ENCODE results near the gene FCHO1. TPM values are rescaled to one million over a fixed set of nuclear protein-coding genes. Genes with fewer than 3 reads are reported as not detected.

The FCHO1 gene
- polyA plus RNA-seq, 1 donor (not counting 4 experiments of a cell fraction or from before 2014, with no cell fraction given): 0.14 TPM

GRCh38 chr19:17766543-17767131, 15.4 kb downstream of the FCHO1 start:
- DNase-seq (ENCODE audit: low read depth, low spot score): no peak
- Histone ChIP-seq H3K4me1 (ENCODE audit: control insufficient read depth, extremely low read depth, insufficient read depth, low read length) (peaks cover 3% of the 10 kb centered on the region), H4K20me1 (ENCODE audit: control insufficient read depth, extremely low read depth, insufficient read depth, low read length) (no peaks in the 10 kb centered on the region), H3K27me3 (ENCODE audit: control insufficient read depth, extremely low read depth, insufficient read depth, low read length) (no peaks in the 10 kb centered on the region), H3K9me1 (ENCODE audit: control insufficient read depth, extremely low read depth, insufficient read depth, low read length) (no peaks in the 10 kb centered on the region), H3K36me3 (ENCODE audit: control insufficient read depth in 2 of 2, extremely low read depth in 1 of 2, insufficient read depth in 2 of 2, low read length in 2 of 2) (no peaks in the 10 kb centered on the region), H3K4me2 (ENCODE audit: control insufficient read depth, extremely low read depth, insufficient read depth, low read depth, low read length) (peak overlapping the region; percentile 63), H3K79me2 (ENCODE audit: control insufficient read depth, insufficient read depth, low read length) (no peaks in the 10 kb centered on the region), H2AFZ (ENCODE audit: control insufficient read depth, low read length) (peak overlapping the region; percentile 46), H3K9me3 (ENCODE audit: control insufficient read depth, low read depth, low read length) (no peaks in the 10 kb centered on the region), H3K4me3 (ENCODE audit: control insufficient read depth in 2 of 3, extremely low read depth in 1 of 3, insufficient read depth in 2 of 3, low read depth in 1 of 3, low read length in 3 of 3) (peak overlapping the region; percentile 12 to 22 (median 20)), H3K9ac (ENCODE audit: control insufficient read depth, extremely low read depth, insufficient read depth, low read length) (no peak overlapping the region), H3K27ac (ENCODE audit: control insufficient read depth, insufficient read depth, low read length) (no peak overlapping the region)
- TF ChIP-seq CTCF (optimal IDR thresholded peaks at IDR 0.05 in 1 of 3, IDR thresholded peaks at IDR 0.05 in 1 of 3, conservative IDR thresholded peaks at IDR 0.05 in 1 of 3; ENCODE audit: extremely low read depth in 1 of 3, insufficient read depth in 2 of 3, low read length in 3 of 3) (peak; percentile 92 to 97 (median 95)), EZH2 (IDR thresholded peaks at IDR 0.05; ENCODE audit: low read length) (no peak)
- dilution Hi-C loops (cut with MboI; ENCODE audit: extremely low pct_ligation_motif_present, low sequenced_read_pairs): no loop called here
- peak; percentile 93 for FAIRE-seq

DNA sequence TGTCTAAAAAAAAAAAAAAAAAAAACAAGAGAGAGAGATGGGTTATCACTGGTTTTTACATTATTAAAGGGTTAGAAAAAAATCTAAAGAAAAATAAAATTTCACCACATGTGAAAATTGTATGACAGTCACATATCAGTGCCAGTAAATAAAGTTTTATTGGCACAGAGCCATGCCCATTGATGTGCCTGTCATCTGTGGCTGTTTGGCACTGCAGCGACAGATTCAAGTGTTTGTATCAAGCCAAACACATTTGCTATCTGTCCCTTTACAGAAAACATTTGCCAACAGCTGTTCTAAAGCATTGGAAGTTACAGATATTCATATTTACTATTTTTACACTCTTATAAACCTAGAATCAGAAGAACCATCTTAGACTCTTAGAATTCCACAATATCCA, 16.3 kb downstream of the FCHO1 start:
- Histone ChIP-seq H3K27ac (ENCODE audit: control insufficient read depth, insufficient read depth, low read length) (no peak overlapping the region), H3K4me1 (ENCODE audit: control insufficient read depth, extremely low read depth, insufficient read depth, low read length) (peaks cover 3% of the 10 kb centered on the region), H3K9me1 (ENCODE audit: control insufficient read depth, extremely low read depth, insufficient read depth, low read length) (no peaks in the 10 kb centered on the region), H3K4me3 (ENCODE audit: control insufficient read depth in 2 of 3, extremely low read depth in 1 of 3, insufficient read depth in 2 of 3, low read depth in 1 of 3, low read length in 3 of 3) (no peak overlapping the region), H2AFZ (ENCODE audit: control insufficient read depth, low read length) (no peak overlapping the region), H3K36me3 (ENCODE audit: control insufficient read depth in 2 of 2, extremely low read depth in 1 of 2, insufficient read depth in 2 of 2, low read length in 2 of 2) (no peaks in the 10 kb centered on the region), H3K9me3 (ENCODE audit: control insufficient read depth, low read depth, low read length) (no peaks in the 10 kb centered on the region), H3K4me2 (ENCODE audit: control insufficient read depth, extremely low read depth, insufficient read depth, low read depth, low read length) (no peak overlapping the region), H4K20me1 (ENCODE audit: control insufficient read depth, extremely low read depth, insufficient read depth, low read length) (no peaks in the 10 kb centered on the region), H3K27me3 (ENCODE audit: control insufficient read depth, extremely low read depth, insufficient read depth, low read length) (no peaks in the 10 kb centered on the region), H3K79me2 (ENCODE audit: control insufficient read depth, insufficient read depth, low read length) (no peaks in the 10 kb centered on the region), H3K9ac (ENCODE audit: control insufficient read depth, extremely low read depth, insufficient read depth, low read length) (no peak overlapping the region)
- dilution Hi-C loops (cut with MboI; ENCODE audit: extremely low pct_ligation_motif_present, low sequenced_read_pairs): no loop called here
- FAIRE-seq (no peak), DNase-seq (ENCODE audit: low read depth, low spot score) (no peak)
- TF ChIP-seq EZH2 (IDR thresholded peaks at IDR 0.05; ENCODE audit: low read length): no peak
- no peak for TF ChIP-seq CTCF (optimal IDR thresholded peaks at IDR 0.05 in 1 of 3, IDR thresholded peaks at IDR 0.05 in 1 of 3, conservative IDR thresholded peaks at IDR 0.05 in 1 of 3; ENCODE audit: extremely low read depth in 1 of 3, insufficient read depth in 2 of 3, low read length in 3 of 3)

Measured in keratinocyte (primary cell).